ENCODE results near the gene SVOP. TPM values are rescaled to one million over a fixed set of nuclear protein-coding genes. Genes with fewer than 3 reads are reported as not detected.
A peak's percentile ranks its signal among the peaks of the same experiment; 100 is the strongest.
"Not testable (repeated sequence)": the region's sequence is repeated elsewhere in the genome, so short reads cannot be mapped to it uniquely, and the experiment has no call there.

SVOP gene
- total RNA-seq, 4 donors from 2014 or later: 0.07 to 0.13 (median 0.08) TPM; not detected in 1

DNA sequence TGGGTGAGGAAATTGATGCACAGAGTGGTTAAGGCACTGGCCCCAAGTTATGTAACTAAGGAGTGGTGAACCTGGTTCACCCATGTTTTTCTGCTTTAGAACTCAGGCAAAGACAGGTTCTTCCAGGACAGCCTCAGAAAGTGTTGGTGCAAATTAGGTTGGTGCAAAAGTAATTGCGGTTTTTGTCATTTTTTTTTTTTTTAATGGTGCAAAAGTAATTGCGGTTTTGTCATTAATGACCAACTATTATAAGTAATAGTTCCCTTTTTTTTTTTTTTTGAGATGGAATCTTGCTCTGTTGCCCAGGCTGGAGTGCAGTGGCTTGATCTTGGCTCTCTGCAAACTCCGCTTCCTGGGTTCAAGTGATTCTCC is 158.3 kb downstream of the SVOP start:
- Histone ChIP-seq H3K36me3 (no peaks in the 10 kb centered on the region), H3K27ac (no peak overlapping the region), H3K9me3 (no peaks in the 10 kb centered on the region), H3K27me3 (no peaks in the 10 kb centered on the region), H3K4me3 (no peak overlapping the region), H3K4me1 (peaks cover 0 to 18% (median 8%) of the 10 kb centered on the region in 3 donors)
- no peak for ATAC-seq
- 94 to 96% methylated on average over 2 to 3 of the region's 3 CpGs for WGBS, 2 donors (ENCODE audit: low coverage in 1 of 2)
- TF ChIP-seq POLR2AphosphoS5 (IDR thresholded peaks at IDR 0.05) (no peak), EP300 (IDR thresholded peaks at IDR 0.05) (no peak), POLR2A (IDR thresholded peaks at IDR 0.05) (no peak)
- TF ChIP-seq, protein P1, sequence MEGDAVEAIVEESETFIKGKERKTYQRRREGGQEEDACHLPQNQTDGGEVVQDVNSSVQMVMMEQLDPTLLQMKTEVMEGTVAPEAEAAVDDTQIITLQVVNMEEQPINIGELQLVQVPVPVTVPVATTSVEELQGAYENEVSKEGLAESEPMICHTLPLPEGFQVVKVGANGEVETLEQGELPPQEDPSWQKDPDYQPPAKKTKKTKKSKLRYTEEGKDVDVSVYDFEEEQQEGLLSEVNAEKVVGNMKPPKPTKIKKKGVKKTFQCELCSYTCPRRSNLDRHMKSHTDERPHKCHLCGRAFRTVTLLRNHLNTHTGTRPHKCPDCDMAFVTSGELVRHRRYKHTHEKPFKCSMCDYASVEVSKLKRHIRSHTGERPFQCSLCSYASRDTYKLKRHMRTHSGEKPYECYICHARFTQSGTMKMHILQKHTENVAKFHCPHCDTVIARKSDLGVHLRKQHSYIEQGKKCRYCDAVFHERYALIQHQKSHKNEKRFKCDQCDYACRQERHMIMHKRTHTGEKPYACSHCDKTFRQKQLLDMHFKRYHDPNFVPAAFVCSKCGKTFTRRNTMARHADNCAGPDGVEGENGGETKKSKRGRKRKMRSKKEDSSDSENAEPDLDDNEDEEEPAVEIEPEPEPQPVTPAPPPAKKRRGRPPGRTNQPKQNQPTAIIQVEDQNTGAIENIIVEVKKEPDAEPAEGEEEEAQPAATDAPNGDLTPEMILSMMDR (IDR thresholded peaks at IDR 0.05): no peak

DNA sequence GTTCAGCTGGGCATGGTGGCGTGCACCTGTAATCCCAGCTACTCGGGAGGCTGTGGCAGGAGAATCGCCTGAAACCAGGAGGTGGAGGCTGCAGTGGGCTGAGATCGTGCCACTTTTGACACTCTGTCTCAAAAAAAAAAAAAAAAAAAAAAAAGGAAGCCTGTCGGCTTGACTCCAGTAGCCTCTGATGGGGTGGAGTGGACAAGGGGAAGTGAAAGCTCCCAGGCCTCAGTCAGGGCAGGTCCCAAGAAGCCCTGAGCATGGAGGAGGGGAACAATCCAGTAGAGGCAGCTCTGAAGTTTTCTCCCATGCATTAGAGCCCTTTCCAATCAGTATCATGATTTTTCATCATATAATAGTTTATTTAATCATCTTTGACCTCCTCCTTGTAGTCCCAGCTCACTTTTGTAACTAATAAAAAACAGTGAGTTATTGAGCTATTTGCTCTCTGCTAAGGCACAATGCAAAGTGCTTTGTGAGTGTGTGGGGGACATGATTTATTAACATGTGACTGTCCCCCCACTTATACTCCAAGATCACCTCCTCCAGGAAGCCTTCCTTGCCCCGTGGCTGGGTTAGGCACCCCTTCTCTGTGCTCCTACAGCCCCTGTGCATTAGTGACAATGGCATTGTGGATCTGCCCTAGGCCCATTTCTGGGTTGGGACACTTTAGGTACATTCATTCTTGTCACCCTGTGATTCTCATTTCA is 158.8 kb downstream of the SVOP start:
- Histone ChIP-seq H3K27ac (no peak overlapping the region), H3K4me1 (peaks cover 0 to 18% (median 8%) of the 10 kb centered on the region in 3 donors), H3K36me3 (no peaks in the 10 kb centered on the region), H3K27me3 (no peaks in the 10 kb centered on the region), H3K4me3 (no peak overlapping the region), H3K9me3 (no peaks in the 10 kb centered on the region)
- WGBS, 2 donors (ENCODE audit: low coverage in 1 of 2): 62 to 83% methylated on average over 1 to 3 of the region's 6 CpGs
- no peak for TF ChIP-seq POLR2A (IDR thresholded peaks at IDR 0.05)
- TF ChIP-seq EP300 (IDR thresholded peaks at IDR 0.05): no peak
- TF ChIP-seq, protein P1 (IDR thresholded peaks at IDR 0.05): no peak
- TF ChIP-seq POLR2AphosphoS5 (IDR thresholded peaks at IDR 0.05): no peak
- ATAC-seq: no peak

DNA sequence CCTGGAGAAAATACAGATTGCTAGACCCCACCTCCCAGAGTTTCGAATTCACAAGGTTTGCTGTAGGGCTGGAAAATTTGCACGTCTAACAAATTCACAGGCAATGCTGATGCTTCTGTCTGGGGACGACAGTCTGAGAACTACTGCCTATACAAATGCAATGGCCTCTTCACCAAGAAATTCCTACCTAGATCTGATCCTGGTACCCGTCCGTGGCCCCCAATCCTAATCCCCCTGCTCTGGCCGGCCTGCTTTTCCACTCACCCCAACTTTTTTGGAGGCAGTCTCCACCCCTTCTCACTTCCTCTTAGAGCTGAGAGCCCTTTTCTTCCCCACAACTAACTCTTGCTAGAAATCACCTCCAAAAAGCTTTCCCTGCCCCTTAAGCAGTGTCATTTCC is 160.4 kb downstream of the SVOP start:
- Histone ChIP-seq H3K27ac (no peak overlapping the region), H3K4me1 (peaks cover 0 to 33% (median 16%) of the 10 kb centered on the region in 3 donors), H3K27me3 (no peaks in the 10 kb centered on the region), H3K9me3 (no peaks in the 10 kb centered on the region), H3K36me3 (no peaks in the 10 kb centered on the region), H3K4me3 (no peak overlapping the region)
- no peak for ATAC-seq
- 68 to 86% methylated on average over 5 to 6 of the region's 6 CpGs for WGBS, 2 donors (ENCODE audit: low coverage in 1 of 2)
- TF ChIP-seq EP300 (IDR thresholded peaks at IDR 0.05): no peak
- TF ChIP-seq, protein P1 (IDR thresholded peaks at IDR 0.05): no peak
- no peak for TF ChIP-seq POLR2A (IDR thresholded peaks at IDR 0.05)
- no peak for TF ChIP-seq POLR2AphosphoS5 (IDR thresholded peaks at IDR 0.05)

DNA sequence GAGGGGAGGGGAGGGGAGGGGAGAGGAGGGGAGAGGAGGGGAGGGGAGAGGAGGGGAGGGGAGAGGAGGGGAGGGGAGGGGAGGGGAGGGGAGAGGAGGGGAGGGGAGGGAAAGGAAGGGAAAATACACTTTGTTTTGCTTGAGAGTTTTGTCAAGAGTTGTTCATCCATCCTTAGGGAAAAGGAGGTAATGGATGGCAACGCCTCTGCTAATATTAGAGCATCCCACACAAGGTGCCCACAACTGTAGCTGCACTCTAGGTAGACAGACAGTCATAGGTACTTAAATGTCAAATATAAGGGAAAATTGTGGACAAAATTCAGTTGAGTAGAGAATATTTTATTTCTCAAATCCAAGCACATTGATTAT is 161.0 kb downstream of the SVOP start:
- H3K4me1 ChIP-seq: peaks cover 0 to 38% (median 17%) of the 10 kb centered on the region in 3 donors
- no peak overlapping the region for H3K27ac ChIP-seq
- ATAC-seq: no peak
- H3K36me3 ChIP-seq: no peaks in the 10 kb centered on the region
- no peaks in the 10 kb centered on the region for H3K27me3 ChIP-seq
- H3K9me3 ChIP-seq: no peaks in the 10 kb centered on the region
- H3K4me3 ChIP-seq: no peak overlapping the region
- WGBS, 2 donors (ENCODE audit: low coverage in 1 of 2): 89 to 100% methylated on average over 1 of the region's 1 CpG
- TF ChIP-seq POLR2AphosphoS5 (IDR thresholded peaks at IDR 0.05) (no peak), EP300 (IDR thresholded peaks at IDR 0.05) (no peak)

DNA sequence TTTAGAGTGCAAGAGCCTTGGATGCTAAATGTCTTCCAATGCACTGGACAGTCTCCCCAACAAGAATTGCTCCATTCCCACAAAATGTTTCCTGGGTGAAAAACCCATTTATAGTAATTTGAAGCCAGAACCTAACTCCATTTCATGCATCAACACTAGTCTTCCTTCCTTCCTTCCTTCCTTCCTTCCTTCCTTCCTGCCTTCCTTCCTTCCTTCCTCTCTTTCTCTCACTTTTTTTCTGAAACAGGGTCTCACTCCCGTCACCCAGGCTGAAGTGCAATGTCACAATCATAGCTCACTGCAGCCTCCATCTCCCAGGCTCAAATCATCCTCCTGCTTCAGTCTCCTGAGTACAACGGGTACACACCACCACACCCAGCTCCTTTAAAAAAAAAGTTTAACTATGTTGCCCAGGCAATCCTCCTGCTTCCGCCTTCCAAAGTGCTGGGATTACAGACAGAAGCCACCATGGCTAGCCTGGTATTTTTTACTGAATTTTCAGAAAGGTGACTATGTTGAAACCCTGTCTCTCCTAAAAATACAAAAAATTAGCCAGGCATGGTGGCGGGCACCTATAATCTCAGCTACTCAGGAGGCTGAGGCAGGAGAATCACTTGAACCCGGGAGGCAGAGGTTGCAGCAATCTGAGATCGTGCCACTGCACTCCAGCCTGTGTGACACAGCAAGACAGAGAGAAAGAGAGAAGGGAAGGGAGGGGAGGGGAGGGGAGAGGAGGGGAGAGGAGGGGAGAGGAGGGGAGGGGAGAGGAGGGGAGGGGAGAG is 161.5 kb downstream of the SVOP start:
- not testable (repeated sequence) for ATAC-seq, H3K9me3 ChIP-seq, H3K27me3 ChIP-seq, H3K36me3 ChIP-seq, H3K4me3 ChIP-seq
- WGBS, 2 donors (ENCODE audit: low coverage in 1 of 2): 60 to 68% methylated on average over 3 to 5 of the region's 6 CpGs
- Histone ChIP-seq H3K27ac (peak overlapping the region in 3 of 4 donors; percentile 93 to 98 (median 96)), H3K4me1 (peaks cover 0 to 44% (median 17%) of the 10 kb centered on the region in 3 donors)
